Caco-2 (cell line): ENCODE data around the gene GRK1. TPM values are rescaled to one million over a fixed set of nuclear protein-coding genes. Genes with fewer than 3 reads are reported as not detected.

Source experiments
- BruUV-seq: library from RNA; stranded (reverse); fragments of 400-500 nt; replicated peaks from 2 replicates; lab custom pipeline; 2021; lab: Mats Ljungman, UMichigan
- CTCF ChIA-PET: fragments of 300-600 bp; sonication (Branson Sonifier 250); formaldehyde crosslinking; loops from one replicate; lab custom pipeline; 2022; ENCODE audit warnings: antibody characterized with exemption; lab: Charles Lee
- POLR2A ChIA-PET: fragments of 300-600 bp; sonication (Branson Sonifier 250); formaldehyde crosslinking; loops from one replicate; lab custom pipeline; 2022; ENCODE audit warnings: antibody characterized with exemption; lab: Charles Lee
- DNase-seq, 2 experiments: peaks; one replicate each; pipeline versions ENCODE4 v3.0.0 to v3.0.0-alpha.2; 2020 to 2022
- H3K27me3 ChIP-seq: replicated peaks from 2 replicates; pipeline ENCODE4 v1.6.0; 2011; ENCODE audit warnings: low read length; ENCODE audit not compliant: control insufficient read depth, insufficient read depth
- H3K36me3 ChIP-seq: 2 replicates; pipeline ENCODE4 v1.5.1; 2011; ENCODE audit warnings: low read length; ENCODE audit not compliant: control insufficient read depth, insufficient read depth
- H3K4me1 ChIP-seq: fragments of 250-450 bp; sonication (Bioruptor Pico); 2 replicates; pipeline ENCODE4 v1.5.1; 2020; ENCODE audit warnings: mild to moderate bottlenecking
- H3K4me3 ChIP-seq: 2 replicates; pipeline ENCODE4 v1.5.1; 2011; ENCODE audit warnings: low read depth, mild to moderate bottlenecking, control low read depth, low read length
- H3K9me3 ChIP-seq: fragments of 250-450 bp; sonication (Bioruptor Pico); 2 replicates; pipeline ENCODE4 v1.5.1; 2020; ENCODE audit warnings: mild to moderate bottlenecking, moderate library complexity
- H3K27ac Mint-ChIP-seq: one replicate; pipeline ENCODE4 v1.8.0; 2022; ENCODE audit warnings: mixed read lengths; ENCODE audit not compliant: unreplicated experiment
- H3K27me3 Mint-ChIP-seq: one replicate; pipeline ENCODE4 v1.8.0; 2022; ENCODE audit warnings: mixed read lengths; ENCODE audit not compliant: insufficient read depth, unreplicated experiment
- H3K36me3 Mint-ChIP-seq: one replicate; pipeline ENCODE4 v1.8.0; 2022; ENCODE audit warnings: mild to moderate bottlenecking, mixed read lengths; ENCODE audit not compliant: insufficient read depth, unreplicated experiment
- H3K4me1 Mint-ChIP-seq: one replicate; pipeline ENCODE4 v1.8.0; 2022; ENCODE audit warnings: low read depth, mixed read lengths; ENCODE audit not compliant: unreplicated experiment
- H3K4me3 Mint-ChIP-seq: one replicate; pipeline ENCODE4 v1.8.0; 2022; ENCODE audit warnings: mild to moderate bottlenecking, moderate library complexity, mixed read lengths; ENCODE audit not compliant: unreplicated experiment
- H3K9me3 Mint-ChIP-seq: one replicate; pipeline ENCODE4 v1.8.0; 2022; ENCODE audit warnings: mixed read lengths; ENCODE audit not compliant: unreplicated experiment
- CTCF ChIP-seq, 2 experiments: fragments of 200-600 bp in 1 of 2; IDR thresholded peaks; 1 replicate in 1 of 2; 2 replicates in 1 of 2; pipeline versions ENCODE4 v1.5.1 to v1.8.0; 2011 to 2022; ENCODE audit warnings: antibody characterized with exemption in 1 of 2, control low read depth in 1 of 2, inconsistent platforms in 1 of 2, low read depth in 1 of 2, low read length in 1 of 2, mild to moderate bottlenecking in 1 of 2, moderate library complexity in 1 of 2; ENCODE audit not compliant: insufficient read depth in 1 of 2, severe bottlenecking in 1 of 2, unreplicated experiment in 1 of 2
- intact Hi-C: fragments of 100-400 bp; cut with micrococcal nuclease; formaldehyde crosslinking; loops from one replicate; pipeline ENCODE4 v1.10.0; 2022; ENCODE audit not compliant: unreplicated experiment
- total RNA-seq: library from RNA; stranded (reverse); gene quantifications from 2 replicates; pipeline ENCODE4 v1.2.3, GENCODE V29; 2022

GRK1 gene
- total RNA-seq, 1 experiment from 2014 or later = not detected

- H3K4me3 ChIP-seq = no peak overlapping the region
- H3K27ac Mint-ChIP-seq = no peak overlapping the region
- no peaks in the 10 kb centered on the region for H3K36me3 ChIP-seq
- H3K4me3 Mint-ChIP-seq = no peak overlapping the region
- no TSS peak for BruUV-seq
- peaks cover 25% of the 10 kb centered on the region for H3K9me3 ChIP-seq
- intact Hi-C loops = no loop called here
- peaks cover 19% of the 10 kb centered on the region for H3K36me3 Mint-ChIP-seq
- peaks cover 3% of the 10 kb centered on the region for H3K27me3 Mint-ChIP-seq
- H3K4me1 Mint-ChIP-seq = no peaks in the 10 kb centered on the region
- POLR2A ChIA-PET = no interaction called here
- no peak for DNase-seq
- CTCF ChIA-PET = no interaction called here
- no peaks in the 10 kb centered on the region for H3K27me3 ChIP-seq
- no peak for TF ChIP-seq CTCF (IDR thresholded peaks at IDR 0.05; ENCODE audit: insufficient read depth in 1 of 2, low read depth in 1 of 2, low read length in 1 of 2, severe bottlenecking in 1 of 2, unreplicated experiment in 1 of 2)
- no peaks in the 10 kb centered on the region for H3K9me3 Mint-ChIP-seq
- H3K4me1 ChIP-seq = peaks cover 4% of the 10 kb centered on the region; the same call in 1 of the 2 replicates
Observed at GRCh38 chr13:113730258-113730691, 63.3 kb downstream of the GRK1 start.

- Mint-ChIP-seq H3K4me1 (no peaks in the 10 kb centered on the region), H3K27ac (no peak overlapping the region), H3K27me3 (peaks cover 3% of the 10 kb centered on the region), H3K9me3 (no peaks in the 10 kb centered on the region), H3K36me3 (peaks cover 18% of the 10 kb centered on the region), H3K4me3 (no peak overlapping the region)
- POLR2A ChIA-PET = no interaction called here
- no peak overlapping the region for H3K4me3 ChIP-seq
- intact Hi-C loops = no loop called here
- BruUV-seq = no TSS peak
- H3K9me3 ChIP-seq = peaks cover 25% of the 10 kb centered on the region
- TF ChIP-seq CTCF (IDR thresholded peaks at IDR 0.05; ENCODE audit: insufficient read depth in 1 of 2, low read depth in 1 of 2, low read length in 1 of 2, severe bottlenecking in 1 of 2, unreplicated experiment in 1 of 2) = no peak
- no peaks in the 10 kb centered on the region for H3K27me3 ChIP-seq
- CTCF ChIA-PET = no interaction called here
- no peaks in the 10 kb centered on the region for H3K36me3 ChIP-seq
- DNase-seq = no peak
- H3K4me1 ChIP-seq = peaks cover 4% of the 10 kb centered on the region; the same call in 1 of the 2 replicates
Observed at GRCh38 chr13:113730831-113731191, 63.8 kb downstream of the GRK1 start.

GRCh38 chr13:113731192-113732175 is 64.5 kb downstream of the GRK1 start:
- BruUV-seq = no TSS peak
- H3K4me1 ChIP-seq = peaks cover 5% of the 10 kb centered on the region; the same call in 1 of the 2 replicates
- ChIA-PET CTCF (no interaction called here), POLR2A (no interaction called here)
- H3K9me3 Mint-ChIP-seq = no peaks in the 10 kb centered on the region
- peak in 1 of 2 experiments; percentile 12 for TF ChIP-seq CTCF (IDR thresholded peaks at IDR 0.05; ENCODE audit: insufficient read depth in 1 of 2, low read depth in 1 of 2, low read length in 1 of 2, severe bottlenecking in 1 of 2, unreplicated experiment in 1 of 2)
- H3K36me3 ChIP-seq = no peaks in the 10 kb centered on the region
- peaks cover 3% of the 10 kb centered on the region for H3K27me3 Mint-ChIP-seq
- intact Hi-C loops = no loop called here
- no peak overlapping the region for H3K4me3 ChIP-seq
- peak in 1 of 2 experiments; percentile 21 for DNase-seq
- H3K4me3 Mint-ChIP-seq = no peak overlapping the region
- H3K36me3 Mint-ChIP-seq = peaks cover 15% of the 10 kb centered on the region
- no peaks in the 10 kb centered on the region for H3K4me1 Mint-ChIP-seq
- peaks cover 24% of the 10 kb centered on the region for H3K9me3 ChIP-seq
- no peak overlapping the region for H3K27ac Mint-ChIP-seq
- H3K27me3 ChIP-seq = no peaks in the 10 kb centered on the region
